SK-N-SH (cell line): Measurements from ENCODE around the gene ZNF563. TPM values are rescaled to one million over a fixed set of nuclear protein-coding genes. Genes with fewer than 3 reads are reported as not detected.
A peak's percentile ranks its signal among the peaks of the same experiment; 100 is the strongest.

ENCODE experiments used
- CTCF ChIA-PET: fragments of 300-600, 350-600 bp; formaldehyde crosslinking; extraction: SDS; loops from one replicate; lab custom pipeline; 2021; lab: Yijun Ruan, JAX
- POLR2A ChIA-PET: fragments of 350-600 bp; sonication (Branson Sonifier 250); formaldehyde crosslinking; extraction: SDS; loops from one replicate; lab custom pipeline; 2020; ENCODE audit warnings: antibody characterized with exemption, inconsistent platforms; lab: Yijun Ruan, JAX
- DNase-seq: peaks from one replicate; pipeline ENCODE4 v3.0.0; 2012
- H2AFZ ChIP-seq: fragments of 200-600 bp; sonication (generic); 2 replicates; pipeline ENCODE4 v1.8.1; 2016; ENCODE audit warnings: antibody characterized with exemption, mild to moderate bottlenecking, low read depth
- H3F3A ChIP-seq: fragments of 200-600 bp; sonication (generic); replicated peaks from 2 replicates; pipeline ENCODE3; 2016; ENCODE audit warnings: antibody characterized with exemption, mild to moderate bottlenecking; ENCODE audit not compliant: insufficient read depth
- H3K27ac ChIP-seq, 2 experiments: fragments of 200-500 bp in 1 of 2; fragments of 200-600 bp in 1 of 2; sonication (Bioruptor generic) in 1 of 2; sonication (generic), shearing (Covaris generic) in 1 of 2; 2 replicates each; pipeline versions ENCODE4 v1.5.1 to v1.6.1; 2014 to 2016; ENCODE audit warnings: low read depth in 2 of 2, inconsistent platforms in 1 of 2, low read length in 1 of 2, mild to moderate bottlenecking in 1 of 2, mixed read lengths in 1 of 2
- H3K27me3 ChIP-seq: fragments of 200-600 bp; sonication (generic), shearing (Covaris generic); 2 replicates; pipeline ENCODE4 v1.6.1; 2016; ENCODE audit warnings: mixed run types; ENCODE audit not compliant: insufficient read depth
- H3K36me3 ChIP-seq, 2 experiments: fragments of 200-500 bp in 1 of 2; fragments of 200-600 bp in 1 of 2; sonication (Bioruptor generic) in 1 of 2; sonication (generic) in 1 of 2; replicated peaks in 1 of 2; 2 replicates each; pipeline versions ENCODE3 to v1.5.1; 2014 to 2016; ENCODE audit warnings: low read length in 1 of 2, mild to moderate bottlenecking in 1 of 2; ENCODE audit not compliant: insufficient read depth in 2 of 2, control insufficient read depth in 1 of 2
- H3K4me1 ChIP-seq, 2 experiments: fragments of 200-500 bp in 1 of 2; fragments of 200-600 bp in 1 of 2; sonication (Bioruptor generic) in 1 of 2; sonication (generic), shearing (Covaris generic) in 1 of 2; 2 replicates each; pipeline versions ENCODE4 v1.5.1 to v1.6.1; 2014 to 2016; ENCODE audit warnings: low read depth in 1 of 2, low read length in 1 of 2, mixed run types in 1 of 2; ENCODE audit not compliant: insufficient read depth in 2 of 2, control insufficient read depth in 1 of 2
- H3K4me2 ChIP-seq: fragments of 200-600 bp; sonication (generic), shearing (Covaris generic); 2 replicates; pipeline ENCODE4 v1.6.1; 2017; ENCODE audit warnings: mixed run types
- H3K4me3 ChIP-seq, 2 experiments: fragments of 200-500 bp in 1 of 2; fragments of 200-600 bp in 1 of 2; sonication (Bioruptor generic) in 1 of 2; sonication (generic), shearing (Covaris generic) in 1 of 2; 2 replicates each; pipeline versions ENCODE4 v1.5.1 to v1.8.1; 2014 to 2016; ENCODE audit warnings: low read depth in 2 of 2, inconsistent platforms in 1 of 2, low read length in 1 of 2, mild to moderate bottlenecking in 1 of 2, mixed read lengths in 1 of 2, moderate library complexity in 1 of 2
- H3K79me2 ChIP-seq: fragments of 200-600 bp; sonication (generic); 2 replicates; pipeline ENCODE4 v1.8.1; 2017; ENCODE audit warnings: mild to moderate bottlenecking; ENCODE audit not compliant: insufficient read depth
- H3K9ac ChIP-seq: fragments of 200-600 bp; sonication (generic); 2 replicates; pipeline ENCODE4 v1.6.1; 2017; ENCODE audit warnings: mixed run types
- H3K9me2 ChIP-seq: fragments of 200-600 bp; sonication (generic); 2 replicates; pipeline ENCODE4 v1.6.1; 2017; ENCODE audit warnings: mixed run types
- H3K9me3 ChIP-seq: fragments of 200-600 bp; sonication (generic); 2 replicates; pipeline ENCODE4 v1.6.1; 2017; ENCODE audit warnings: mixed run types, mild to moderate bottlenecking, moderate library complexity
- H4K20me1 ChIP-seq: fragments of 200-600 bp; sonication (generic); 2 replicates; pipeline ENCODE4 v1.6.1; 2017; ENCODE audit warnings: mild to moderate bottlenecking, mixed run types; ENCODE audit not compliant: insufficient read depth
- ELF1 ChIP-seq: IDR thresholded peaks from 2 replicates; pipeline ENCODE4 v1.4.0; 2012
- EP300 ChIP-seq, 2 experiments: IDR thresholded peaks; 2 replicates each; pipeline versions ENCODE4 v1.4.0 to v1.6.1; 2012; ENCODE audit warnings: borderline replicate concordance in 1 of 2, low read depth in 1 of 2, low read length in 1 of 2
- FOSL2 ChIP-seq: IDR thresholded peaks from 2 replicates; pipeline ENCODE4 v1.4.0; 2012; ENCODE audit warnings: low read depth, mild to moderate bottlenecking, moderate library complexity, borderline replicate concordance
- FOXM1 ChIP-seq: IDR thresholded peaks from 2 replicates; pipeline ENCODE4 v1.4.0; 2012; ENCODE audit warnings: low read depth, mild to moderate bottlenecking
- GABPA ChIP-seq: IDR thresholded peaks from 2 replicates; pipeline ENCODE4 v1.4.0; 2012; ENCODE audit warnings: low read depth, mild to moderate bottlenecking
- GATA2 ChIP-seq: sonication (generic); formaldehyde crosslinking; IDR thresholded peaks from 2 replicates; pipeline ENCODE4 v1.5.0; 2020; ENCODE audit warnings: mild to moderate bottlenecking, missing genetic modification reagents
- IRF3 ChIP-seq: fragments of 150-350 bp; IDR thresholded peaks from 2 replicates; pipeline ENCODE4 v1.6.1; 2016; ENCODE audit warnings: mild to moderate bottlenecking, low read depth, low read length
- MXI1 ChIP-seq: IDR thresholded peaks from 2 replicates; pipeline ENCODE4 v1.6.1; 2012; ENCODE audit warnings: mild to moderate bottlenecking, low read depth, low read length, improper control_type of control experiment
- PBX3 ChIP-seq: IDR thresholded peaks from 2 replicates; pipeline ENCODE4; 2012
- POLR2AphosphoS5 ChIP-seq: IDR thresholded peaks from 2 replicates; pipeline ENCODE4 v1.6.1; 2012; ENCODE audit warnings: low read depth, low read length
- RAD21 ChIP-seq: IDR thresholded peaks from 2 replicates; pipeline ENCODE4 v1.6.1; 2012; ENCODE audit warnings: mild to moderate bottlenecking, low read length
- REST ChIP-seq: IDR thresholded peaks from 2 replicates; pipeline ENCODE4 v1.6.1; 2012; ENCODE audit warnings: mild to moderate bottlenecking, low read depth, low read length, moderate library complexity
- RFX5 ChIP-seq: IDR thresholded peaks from 2 replicates; pipeline ENCODE4 v1.6.1; 2012; ENCODE audit warnings: mild to moderate bottlenecking, improper control_type of control experiment, low read length
- SIN3A ChIP-seq: IDR thresholded peaks from 2 replicates; pipeline ENCODE4 v1.6.1; 2012; ENCODE audit warnings: low read depth, mild to moderate bottlenecking, low read length, moderate library complexity, borderline replicate concordance
- SMC3 ChIP-seq: IDR thresholded peaks from 2 replicates; pipeline ENCODE4 v1.6.1; 2012; ENCODE audit warnings: low read depth, low read length, improper control_type of control experiment
- TAF1 ChIP-seq: IDR thresholded peaks from 2 replicates; pipeline ENCODE4 v1.6.1; 2012; ENCODE audit warnings: low read depth, mild to moderate bottlenecking, low read length, moderate library complexity, borderline replicate concordance
- TCF12 ChIP-seq: IDR thresholded peaks from 2 replicates; pipeline ENCODE4 v1.4.0; 2012
- USF1 ChIP-seq: IDR thresholded peaks from 2 replicates; pipeline ENCODE4 v1.4.0; 2012; ENCODE audit warnings: low read depth, borderline replicate concordance
- YY1 ChIP-seq: IDR thresholded peaks from 2 replicates; pipeline ENCODE4 v1.4.0; 2012; ENCODE audit warnings: low read depth, mild to moderate bottlenecking
- WGBS: methylation state at CpG from one replicate; pipeline ENCODE4 v1.1.6; 2017; ENCODE audit warnings: low lambda C conversion rate; 5-methylcytosine and 5-hydroxymethylcytosine counted together
- polyA plus RNA-seq, 3 experiments: library from polyadenylated mRNA; depleted of rRNA; stranded (reverse); fragments of >200 nt; gene quantifications; 2 replicates each; pipeline ENCODE4 v1.2.3, GENCODE V29; 2012

The ZNF563 gene
- 0.99 and 1.3 TPM in 2 replicates for polyA plus RNA-seq (2012; rRNA removed)
- 1.3 and 1.5 TPM in 2 replicates for polyA plus RNA-seq (2012; cell fraction: cytosol; rRNA removed)
- polyA plus RNA-seq (2012; cell fraction: nucleus; rRNA removed): 1.8 and 1.9 TPM in 2 replicates

GRCh38 chr19:12333162-12334159, at the start of gene ZNF563:
TSS of gene ZNF563 (minus strand) at chr19:12333633. CDS start at chr19:12333482, 151 bp downstream.
- Histone ChIP-seq H3K27ac (peak within 1 kb of the TSS; percentile 39 to 83; a peak in 3 of 4 replicates), H3K4me2 (peak within 1 kb of the TSS; percentile 86), H3K36me3 (no peaks in the 10 kb centered on the region), H3K4me3 (peak within 1 kb of the TSS; percentile 82 to 95), H3K9me2 (no peaks in the 10 kb centered on the region), H3F3A (no peaks in the 10 kb centered on the region), H4K20me1 (no peaks in the 10 kb centered on the region), H3K9me3 (no peaks in the 10 kb centered on the region), H3K9ac (peak within 1 kb of the TSS; percentile 73), H3K79me2 (no peaks in the 10 kb centered on the region; the same call in 1 of the 2 replicates), H2AFZ (peak within 1 kb of the TSS; percentile 80), H3K27me3 (no peaks in the 10 kb centered on the region), H3K4me1 (peaks cover 0 to 14% of the 10 kb centered on the region in 2 experiments; a peak in 1 of 4 replicates)
- 2% methylated on average over 22 of the region's 55 CpGs for WGBS
- ChIA-PET CTCF (interaction anchor here (0.8 to 1.8 kb wide), 6 partner anchors 32 to 536 kb away, joined by 3 to 4 read pairs (median 3); partner anchors contain the start of gene ZNF442), POLR2A (interaction anchor here (0.9 to 1.3 kb wide), 6 partner anchors 32 to 269 kb away, joined by 3 to 15 read pairs (median 4); partner anchors contain the start of genes ZNF136, ZNF20, ZNF442 and ZNF844)
- peak; percentile 94 for DNase-seq
- TF ChIP-seq ELF1 (peak; percentile 66; the same call in 1 of the 2 replicates), FOXM1 (no peak), PBX3 (peak; percentile 99), USF1 (no peak), SIN3A (peak; percentile 60; the same call in 1 of the 2 replicates), RAD21 (no peak), SMC3 (no peak), TAF1 (peak; percentile 52; the same call in 1 of the 2 replicates), GABPA (peak; percentile 30; the same call in 1 of the 2 replicates), FOSL2 (no peak), POLR2AphosphoS5 (peak; percentile 74), MXI1 (peak; percentile 61), YY1 (no peak), TCF12 (no peak)

GRCh38 chr19:12380444-12380737, 47.0 kb upstream of the ZNF563 start:
- H3K27me3 ChIP-seq: no peaks in the 10 kb centered on the region
- no peaks in the 10 kb centered on the region for H3K79me2 ChIP-seq
- CTCF ChIA-PET: no interaction called here
- H3K9me2 ChIP-seq: no peaks in the 10 kb centered on the region
- no peak overlapping the region for H3K4me3 ChIP-seq
- H3K9me3 ChIP-seq: peaks cover 5% of the 10 kb centered on the region; the same call in 1 of the 2 replicates
- H3K4me2 ChIP-seq: no peak overlapping the region
- POLR2A ChIA-PET: no interaction called here
- no peak overlapping the region for H3K9ac ChIP-seq
- H3K4me1 ChIP-seq: no peaks in the 10 kb centered on the region
- DNase-seq: no peak
- WGBS: 47% methylated on average over 2 of the region's 2 CpGs
- no peak overlapping the region for H3K27ac ChIP-seq
- H2AFZ ChIP-seq: no peak overlapping the region
- H4K20me1 ChIP-seq: no peaks in the 10 kb centered on the region
- peaks cover 0 to 9% of the 10 kb centered on the region in 2 experiments for H3K36me3 ChIP-seq
- no peaks in the 10 kb centered on the region for H3F3A ChIP-seq
- no peak for TF ChIP-seq REST
- TF ChIP-seq IRF3: no peak
- TF ChIP-seq GATA2: no peak
- TF ChIP-seq RFX5: no peak
- no peak for TF ChIP-seq GABPA
- TF ChIP-seq FOSL2: no peak
- TF ChIP-seq EP300 (IDR thresholded peaks at IDR 0.05; ENCODE audit: borderline replicate concordance in 1 of 2, low read depth in 1 of 2, low read length in 1 of 2): no peak
- no peak for TF ChIP-seq SMC3
